GM18508 (cell line): ENCODE measurements around the gene UBAC1.

Experiments
- ATAC-seq: cut with Tn5 transposase; IDR thresholded peaks from one replicate; pipeline ENCODE4 v1.9.1; 2021; ENCODE audit warnings: moderate number of reproducible peaks; ENCODE audit not compliant: insufficient read depth, unreplicated experiment

Gene UBAC1, protein sequence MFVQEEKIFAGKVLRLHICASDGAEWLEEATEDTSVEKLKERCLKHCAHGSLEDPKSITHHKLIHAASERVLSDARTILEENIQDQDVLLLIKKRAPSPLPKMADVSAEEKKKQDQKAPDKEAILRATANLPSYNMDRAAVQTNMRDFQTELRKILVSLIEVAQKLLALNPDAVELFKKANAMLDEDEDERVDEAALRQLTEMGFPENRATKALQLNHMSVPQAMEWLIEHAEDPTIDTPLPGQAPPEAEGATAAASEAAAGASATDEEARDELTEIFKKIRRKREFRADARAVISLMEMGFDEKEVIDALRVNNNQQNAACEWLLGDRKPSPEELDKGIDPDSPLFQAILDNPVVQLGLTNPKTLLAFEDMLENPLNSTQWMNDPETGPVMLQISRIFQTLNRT

DNA sequence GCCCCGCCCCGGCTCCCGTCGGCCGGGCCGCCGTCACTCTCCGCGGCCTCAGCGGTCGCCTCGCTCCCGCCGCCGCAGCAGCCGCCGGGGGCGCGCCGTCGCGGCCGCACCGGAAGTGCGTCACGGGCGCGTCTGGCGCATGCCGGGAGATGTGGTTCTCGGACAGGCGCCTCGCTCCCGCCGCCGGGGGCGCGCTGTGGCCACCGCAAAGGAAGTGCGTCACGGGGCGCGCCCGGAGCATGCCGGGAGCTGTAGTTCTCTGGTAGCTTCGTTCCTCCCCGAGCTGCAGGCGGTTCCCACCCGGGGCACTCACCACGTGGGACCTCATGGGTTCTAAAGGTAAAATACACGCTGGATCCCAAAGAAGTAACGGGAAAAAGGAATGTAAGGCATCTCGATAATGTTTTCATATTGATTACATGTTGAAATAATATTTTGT, at the start of gene UBAC1:
Gene UBAC1 (minus strand): TSS at position 97 of the 439 bp plus-strand sequence. CDS start 211 bp downstream, outside the sequence.
- no peak for ATAC-seq

DNA sequence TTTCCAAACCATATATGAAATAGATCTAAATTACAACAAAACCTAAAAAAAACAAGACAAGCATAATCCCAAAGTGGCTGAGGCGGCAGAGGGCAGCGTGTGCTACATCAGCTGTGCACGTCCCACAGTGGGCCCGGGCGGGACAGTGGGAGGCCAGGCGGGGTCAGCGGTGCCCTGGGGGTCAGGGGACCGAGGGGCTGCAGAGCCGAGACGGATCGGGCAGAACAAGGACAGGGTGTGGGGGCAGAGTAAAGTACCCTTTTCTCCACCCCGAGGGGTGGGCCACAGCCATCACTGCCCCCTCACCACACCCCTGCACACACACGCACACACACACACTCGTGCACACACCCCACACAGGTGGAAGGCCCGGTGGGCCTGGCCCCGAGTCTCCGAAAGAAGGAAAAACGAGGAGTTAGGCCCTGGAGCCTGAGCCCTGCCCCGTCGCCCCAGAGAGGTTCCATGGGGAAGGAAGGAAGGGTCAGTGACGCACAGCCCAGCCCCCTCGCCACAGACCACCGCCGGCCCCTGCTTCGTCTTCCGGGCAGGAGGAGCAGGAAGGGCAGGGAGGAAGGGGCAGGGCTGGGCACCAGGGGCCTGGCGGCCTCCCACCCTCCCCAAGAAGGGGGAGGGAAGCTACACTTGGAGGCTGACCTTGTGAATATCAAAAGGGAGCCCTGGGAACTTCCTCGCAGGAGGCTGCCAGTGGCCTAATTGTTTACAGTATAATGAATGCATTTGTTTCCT, 49.6 kb upstream of the UBAC1 start:
- ATAC-seq, result no peak

DNA sequence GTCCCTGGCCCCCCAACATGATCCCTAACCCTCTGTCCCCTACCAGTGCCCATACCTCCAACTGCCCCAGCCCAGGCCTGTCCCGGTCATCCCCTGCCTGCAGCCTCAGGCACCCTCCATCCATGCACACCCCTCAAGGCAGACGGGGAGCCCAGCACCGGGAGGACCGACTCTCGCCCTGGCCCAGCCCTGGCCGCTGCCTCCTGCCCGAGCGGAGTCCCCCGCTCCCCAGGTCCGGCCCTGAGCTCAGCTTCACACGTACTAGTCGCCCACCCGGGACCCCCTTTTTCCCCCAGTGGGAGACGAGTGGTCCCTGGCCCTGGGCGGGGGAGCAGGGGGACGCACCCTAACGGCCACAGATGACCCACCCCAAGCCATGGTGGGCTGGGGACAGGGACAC, 49.0 kb upstream of the UBAC1 start:
- no peak for ATAC-seq

DNA sequence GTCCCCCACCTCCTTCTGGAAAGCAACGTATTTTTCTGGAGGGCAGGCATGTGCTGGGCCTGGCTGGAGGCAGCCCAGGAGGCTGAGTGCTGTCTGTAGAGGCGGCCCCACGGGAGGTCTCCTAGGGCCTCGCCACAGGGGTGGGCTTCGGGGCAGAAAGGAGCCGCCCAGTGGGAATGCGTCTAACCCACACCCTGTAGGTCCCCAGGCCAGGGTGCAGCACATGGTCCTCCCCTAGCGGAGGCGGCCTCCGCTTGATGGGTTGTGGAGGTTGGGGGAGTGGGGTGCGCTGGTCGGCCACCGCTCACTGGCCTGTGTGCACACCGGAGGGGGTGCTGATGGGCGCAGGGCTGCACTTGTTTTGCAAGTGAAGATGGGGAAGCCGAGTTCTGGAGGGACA, 48.3 kb upstream of the UBAC1 start:
- ATAC-seq, result no peak

DNA sequence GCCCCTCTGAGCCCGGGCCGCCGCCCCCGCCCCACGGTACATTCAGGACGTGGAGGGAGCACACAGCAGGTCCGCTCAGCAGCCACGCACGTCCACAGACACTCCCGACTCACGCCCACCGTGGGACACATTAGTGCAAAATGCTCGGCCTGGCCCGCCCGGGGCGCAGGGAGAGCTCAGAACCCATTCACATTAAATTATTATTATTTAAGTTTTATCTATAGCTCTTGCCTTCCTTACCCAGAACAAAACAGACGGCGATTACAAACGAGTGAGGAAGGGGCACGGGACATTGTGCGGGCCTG, 47.5 kb upstream of the UBAC1 start:
- ATAC-seq, result no peak

DNA sequence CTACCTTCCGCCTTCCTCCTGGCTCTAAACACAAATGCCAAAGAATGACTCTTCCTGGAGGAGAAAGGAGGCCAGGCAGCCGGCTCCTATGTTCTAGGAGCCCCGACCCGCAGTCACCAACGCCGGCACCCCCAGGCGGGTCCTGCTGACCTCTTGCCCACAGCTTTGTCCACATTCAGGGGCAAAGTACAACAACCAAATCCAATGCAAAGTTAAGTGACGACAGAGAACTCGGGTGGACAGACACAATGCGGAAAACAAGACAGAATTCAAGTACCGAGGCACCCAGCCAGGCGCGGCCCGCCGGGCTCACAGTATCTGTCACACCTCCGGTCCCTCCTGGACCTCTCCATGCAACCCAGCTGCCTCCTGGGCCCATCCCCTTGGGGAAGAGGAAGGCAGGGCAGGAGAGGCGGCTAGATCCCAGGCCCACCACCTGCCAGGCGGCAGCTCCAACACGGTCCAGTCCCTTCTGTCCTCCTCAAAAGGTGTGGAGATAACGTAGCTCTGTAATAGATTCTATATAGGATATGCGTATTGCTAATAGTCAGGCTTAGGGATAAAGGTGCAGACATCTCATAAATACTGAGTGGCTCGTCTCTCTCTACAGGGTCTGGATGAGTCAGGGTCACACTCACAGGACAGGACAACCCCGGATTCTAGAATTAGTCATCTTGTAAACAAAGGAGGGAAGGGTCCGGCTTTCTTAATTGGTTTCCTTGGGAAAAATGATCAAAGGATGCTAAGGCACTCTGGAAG, 46.9 kb upstream of the UBAC1 start:
- no peak for ATAC-seq

DNA sequence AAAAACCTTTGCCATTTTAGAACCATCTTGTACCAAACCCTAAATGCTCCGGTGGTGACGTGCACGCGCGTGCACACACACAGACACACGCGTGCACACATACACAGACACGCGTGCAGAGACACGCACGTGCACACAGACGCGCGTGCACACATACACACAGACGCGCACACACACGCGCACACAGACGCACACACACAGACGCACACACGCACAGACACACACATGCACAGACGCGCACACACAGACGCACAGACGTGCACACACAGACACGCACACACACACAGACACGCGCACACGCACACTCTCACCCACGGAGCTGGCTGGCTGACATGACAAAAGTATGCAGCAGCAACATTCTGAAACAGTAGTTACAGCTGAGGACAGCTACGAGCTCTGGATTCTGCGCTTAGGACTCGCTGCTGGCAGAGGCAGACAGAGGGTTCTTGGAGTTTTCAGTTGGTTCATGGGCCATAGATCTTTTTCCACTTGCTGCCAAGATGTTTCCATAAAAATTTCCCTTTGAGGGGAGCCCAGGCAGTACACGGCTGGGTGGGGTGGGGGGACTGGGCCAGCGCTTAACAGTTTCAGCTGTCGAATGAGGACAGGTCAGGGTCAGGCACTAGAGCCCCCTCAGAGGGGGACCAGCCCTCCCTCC, 46.2 kb upstream of the UBAC1 start:
- ATAC-seq, result no peak

DNA sequence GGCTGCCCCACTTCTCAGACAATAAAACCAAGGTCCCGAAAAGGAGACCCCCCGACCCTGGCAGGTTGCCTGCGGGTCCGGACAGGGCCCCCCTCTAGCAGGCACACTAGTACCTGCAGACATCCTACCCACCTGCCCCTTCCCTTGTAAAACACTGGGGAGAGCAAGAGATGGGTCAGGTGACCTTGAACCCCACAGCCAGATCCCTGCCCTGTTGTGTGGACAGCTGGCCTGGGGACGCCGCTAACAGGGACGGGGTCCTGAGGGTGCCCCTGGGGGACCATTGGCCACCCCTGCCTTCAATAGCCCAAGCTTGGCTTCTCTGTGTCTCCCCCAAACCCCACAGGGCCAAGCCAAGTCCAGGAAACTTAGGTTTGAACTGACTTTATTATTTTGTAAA, 45.0 kb upstream of the UBAC1 start:
- no peak for ATAC-seq

DNA sequence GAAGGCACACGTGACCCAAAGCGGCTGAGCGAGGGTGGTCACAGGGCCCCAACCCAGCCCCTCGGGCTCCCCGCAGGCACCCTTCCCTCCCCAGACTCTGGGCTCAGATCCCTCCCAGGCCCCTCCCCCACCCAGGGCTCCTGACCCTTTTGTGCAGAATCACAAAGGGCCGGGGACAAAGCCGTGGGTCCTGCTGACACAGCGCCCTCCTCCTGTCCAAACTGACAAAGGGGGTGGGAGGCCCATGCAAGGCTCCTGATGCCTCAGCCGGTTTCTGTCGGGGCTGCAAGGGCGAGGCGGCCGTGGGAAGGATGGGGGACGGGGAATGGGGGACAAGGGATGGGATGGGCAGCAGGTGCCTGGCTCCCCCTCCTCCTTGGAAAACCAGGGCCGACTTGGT, 43.5 kb upstream of the UBAC1 start:
- no peak for ATAC-seq

DNA sequence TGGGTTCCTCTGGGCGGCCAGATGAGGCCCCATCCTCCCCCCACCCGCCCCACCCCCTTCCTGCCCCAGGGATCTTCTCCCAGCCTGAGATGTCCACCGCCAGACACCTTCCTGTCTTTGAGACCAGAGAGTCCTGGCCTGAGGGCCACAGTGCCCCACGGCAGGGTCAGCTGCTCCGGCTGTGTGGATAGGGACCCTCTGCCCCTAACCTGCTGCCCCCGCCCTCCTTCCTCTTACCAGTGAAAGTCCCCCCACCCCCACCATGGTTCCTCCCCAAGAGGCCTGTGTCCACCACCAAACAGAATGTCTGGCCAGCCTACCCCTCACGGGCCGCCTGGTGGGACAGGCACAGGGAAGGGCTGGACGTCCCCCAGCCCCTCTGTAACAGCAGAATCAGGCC, 43.0 kb upstream of the UBAC1 start:
- no peak for ATAC-seq

DNA sequence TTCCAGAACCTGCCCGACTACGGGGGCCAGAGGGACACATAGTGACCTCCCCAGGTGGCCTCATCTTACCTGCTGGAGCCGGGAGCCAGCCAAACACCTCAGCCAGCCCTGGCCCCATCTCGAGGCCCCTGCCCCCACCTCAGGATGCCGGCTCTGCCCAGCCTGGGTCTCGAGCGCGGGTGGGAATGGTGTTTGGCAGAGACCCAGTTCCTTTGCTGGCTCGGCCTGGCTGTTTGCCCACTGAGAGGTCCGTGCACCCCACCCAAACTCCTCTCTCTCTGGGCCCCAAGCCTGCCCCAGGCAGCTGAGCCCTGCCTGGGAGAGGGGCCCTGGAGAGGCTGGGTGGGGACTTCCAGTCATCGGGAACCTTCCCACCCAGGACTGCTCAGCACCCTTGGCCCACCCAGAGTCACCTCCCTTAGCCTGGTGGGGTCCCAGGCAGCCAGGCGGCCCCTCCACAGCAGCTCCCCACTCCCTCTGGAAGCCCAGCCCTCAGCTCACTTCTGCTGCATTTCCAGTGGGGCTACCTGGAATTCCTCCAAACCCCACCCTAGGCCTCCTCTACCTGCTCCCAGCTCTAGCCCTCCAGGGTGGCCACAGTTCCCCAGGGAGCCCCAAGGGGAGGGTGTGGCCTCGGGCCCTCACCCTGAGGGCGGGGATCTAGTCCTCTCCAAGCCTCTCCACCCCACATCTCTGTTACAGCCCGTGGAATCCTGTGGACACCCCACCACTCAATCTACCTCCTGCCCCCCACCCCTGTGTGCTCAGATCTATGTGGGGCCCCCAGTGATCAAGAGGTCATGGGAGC, 42.4 kb upstream of the UBAC1 start:
- ATAC-seq, result no peak

DNA sequence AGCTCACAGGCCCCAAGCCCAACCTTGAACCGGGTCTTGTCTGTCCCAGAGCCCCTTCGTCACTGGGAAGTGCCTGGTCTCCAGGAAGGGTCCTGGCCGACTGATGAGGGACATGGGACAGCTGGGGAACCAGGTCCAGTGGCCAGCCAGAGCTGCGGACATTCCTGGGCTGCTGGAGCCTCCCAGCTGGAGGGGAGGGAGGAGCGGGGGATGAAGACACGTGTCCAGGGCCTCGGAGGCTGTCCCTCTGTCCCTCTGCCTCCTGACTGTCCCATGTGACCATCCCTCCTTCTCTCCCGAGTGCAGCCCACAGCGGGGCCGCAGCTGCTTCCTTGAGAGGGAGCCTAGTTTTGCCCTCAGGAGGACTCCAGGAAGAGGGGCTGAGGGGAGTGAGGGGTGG, 41.7 kb upstream of the UBAC1 start:
- no peak for ATAC-seq

DNA sequence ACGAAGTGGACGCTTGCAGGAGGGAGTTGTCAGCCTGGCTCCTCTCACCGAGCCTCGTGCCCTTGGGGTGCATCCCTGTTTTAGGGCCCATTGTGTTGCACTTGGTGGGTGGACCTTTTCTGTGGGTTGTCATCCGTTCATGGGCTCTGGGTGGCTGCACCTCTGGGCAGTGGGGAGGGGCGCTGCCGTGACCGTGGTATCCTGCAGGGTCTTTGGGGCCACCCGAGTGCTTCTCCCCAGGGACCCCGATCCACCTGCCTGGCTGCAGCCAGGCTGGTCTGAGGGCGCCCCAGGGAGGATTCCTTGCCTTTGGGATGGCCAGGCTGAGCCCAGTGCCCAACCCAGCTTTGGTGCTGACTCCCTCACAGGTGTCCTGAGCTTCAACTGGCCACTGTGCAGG, 41.0 kb upstream of the UBAC1 start:
- ATAC-seq, result no peak

DNA sequence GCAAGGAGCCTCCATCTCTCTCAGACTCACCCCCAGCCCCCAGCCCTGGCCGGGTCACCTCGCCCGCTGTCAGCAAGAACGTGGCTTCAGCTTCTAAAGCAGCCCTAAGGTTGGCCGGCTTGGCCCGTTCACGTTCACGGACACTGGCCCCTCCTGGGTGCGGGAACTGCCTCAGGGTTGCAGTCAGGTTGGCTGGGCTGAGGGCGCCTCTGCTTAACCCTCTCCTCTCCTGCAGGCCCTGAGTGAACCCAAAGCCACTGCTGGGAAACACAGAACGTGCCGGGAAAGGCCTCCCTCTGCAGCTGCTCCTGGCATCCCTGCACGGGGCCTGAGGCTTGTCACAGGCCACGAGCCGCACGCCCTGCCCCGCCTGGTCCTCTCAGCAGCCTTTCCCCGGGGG, 40.1 kb upstream of the UBAC1 start:
- no peak for ATAC-seq

DNA sequence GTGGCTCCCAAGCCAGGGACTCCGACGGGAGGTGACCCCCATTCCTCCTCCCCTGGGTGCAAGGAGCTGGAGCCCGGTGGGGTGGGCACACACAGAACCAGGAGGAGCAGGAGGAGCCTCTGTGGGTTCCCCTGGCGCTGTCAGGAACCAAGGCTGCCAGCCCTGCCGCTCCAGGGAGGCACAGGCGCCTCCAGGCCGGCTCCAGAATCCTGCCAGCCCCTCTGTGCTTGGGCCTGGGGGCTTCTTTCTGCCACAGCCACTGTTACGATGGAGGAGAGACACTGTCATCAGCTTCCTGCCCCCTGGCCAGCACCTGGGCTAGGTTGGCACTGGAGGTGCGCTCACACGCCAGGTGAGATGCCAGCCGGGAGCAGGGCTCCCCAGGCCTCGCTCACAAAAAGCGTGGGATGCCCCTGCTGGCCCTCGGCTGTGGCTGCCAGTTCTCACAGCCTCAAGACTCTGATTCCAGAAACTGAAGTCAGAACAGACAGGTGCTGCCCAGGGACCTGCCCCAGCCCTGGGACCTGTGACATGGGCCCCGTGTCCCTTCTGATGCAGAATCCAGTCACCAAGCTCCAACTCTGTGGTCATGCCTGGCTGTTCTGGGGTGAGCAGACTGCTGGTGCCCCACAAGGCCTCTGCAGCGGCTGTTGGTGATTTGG, 37.4 kb upstream of the UBAC1 start:
- no peak for ATAC-seq

DNA sequence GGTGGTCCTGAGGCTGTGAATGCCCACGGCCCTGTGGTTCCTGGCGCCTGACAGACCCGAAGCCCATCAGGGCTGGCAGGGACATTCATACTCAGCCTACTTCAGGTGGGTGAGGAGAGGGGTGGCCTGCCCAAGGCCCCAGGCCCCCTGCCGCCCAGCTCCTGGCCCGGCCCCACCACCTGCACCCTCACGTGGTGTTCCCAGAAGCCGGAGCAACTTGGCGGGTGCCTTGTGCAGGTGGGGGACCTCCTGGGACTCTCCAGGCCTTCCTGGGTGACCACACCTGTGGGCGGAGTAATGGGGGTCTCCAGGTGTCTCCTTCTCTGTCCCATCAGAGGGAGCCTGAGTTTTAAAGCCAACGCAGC, 36.8 kb upstream of the UBAC1 start:
- no peak for ATAC-seq

DNA sequence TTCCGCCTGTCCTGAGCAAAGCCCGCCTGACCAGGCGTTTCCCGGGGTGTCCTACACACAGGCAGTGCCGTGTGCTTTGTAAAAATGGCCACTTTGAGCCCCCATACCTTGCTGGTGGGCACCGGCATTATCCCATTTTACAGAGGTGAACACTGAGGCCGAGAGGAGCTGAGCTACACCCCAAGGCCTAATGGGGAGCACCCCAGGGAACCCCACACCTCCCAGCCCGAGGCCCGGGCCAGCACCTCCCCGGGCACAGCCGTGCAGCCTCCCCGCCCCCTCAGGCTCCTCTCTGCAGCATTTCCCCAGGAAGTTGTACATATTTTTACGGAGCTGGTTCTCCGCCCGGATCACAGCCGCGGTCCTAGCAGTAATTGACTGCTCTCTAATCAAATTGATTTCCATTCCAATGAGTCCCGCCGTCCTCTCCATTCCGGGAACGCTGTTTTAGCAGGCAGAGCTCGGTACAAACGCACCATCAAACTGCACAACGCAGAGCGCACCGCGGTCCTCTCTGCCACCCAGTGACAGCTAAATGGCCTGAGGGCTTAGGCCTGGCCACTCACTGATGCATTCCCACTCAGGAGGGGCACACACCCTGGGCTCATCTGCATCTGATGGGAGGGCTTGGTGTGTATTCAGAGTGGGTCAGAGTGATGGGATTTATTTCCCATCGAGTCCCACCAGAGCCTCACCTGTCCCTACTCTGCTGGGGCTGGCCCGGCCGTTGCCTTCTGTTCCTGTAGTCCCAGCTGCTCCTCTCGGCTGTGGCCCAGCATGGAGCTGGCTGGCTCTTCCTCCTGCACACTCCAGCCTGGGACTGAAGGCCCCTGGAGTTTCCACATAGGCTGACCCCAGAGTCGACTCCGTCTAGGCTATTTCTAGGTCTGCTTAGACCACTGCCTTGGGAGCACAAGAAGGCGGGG, 36.2 kb upstream of the UBAC1 start:
- ATAC-seq, result no peak

DNA sequence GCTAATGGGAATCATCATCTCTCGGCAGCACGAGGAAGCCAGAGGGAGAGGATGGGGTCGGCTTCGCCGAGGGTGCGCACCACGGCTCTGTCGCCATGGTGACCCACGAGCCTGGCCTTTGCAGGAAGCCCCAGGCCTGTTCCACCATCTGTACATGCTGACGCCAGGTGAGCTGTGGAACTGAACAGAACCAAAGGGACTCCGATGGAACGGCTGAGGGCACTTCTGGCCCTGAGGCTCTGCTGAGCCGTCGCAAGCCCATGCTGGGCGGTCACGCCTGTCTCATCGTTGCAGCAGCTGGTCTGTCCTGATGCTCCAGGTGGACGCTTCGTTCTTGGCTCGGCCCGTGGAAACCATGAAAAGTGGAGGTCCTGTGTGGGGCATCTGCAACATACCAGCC, 34.6 kb upstream of the UBAC1 start:
- ATAC-seq, result no peak
